NCI-H774 (cell line): ENCODE results near the gene FADD.

ENCODE experiments used
- DNase-seq: peaks from one replicate; lab custom pipeline; 2025; lab: John Stamatoyannopoulos, UW

The FADD gene

DNA sequence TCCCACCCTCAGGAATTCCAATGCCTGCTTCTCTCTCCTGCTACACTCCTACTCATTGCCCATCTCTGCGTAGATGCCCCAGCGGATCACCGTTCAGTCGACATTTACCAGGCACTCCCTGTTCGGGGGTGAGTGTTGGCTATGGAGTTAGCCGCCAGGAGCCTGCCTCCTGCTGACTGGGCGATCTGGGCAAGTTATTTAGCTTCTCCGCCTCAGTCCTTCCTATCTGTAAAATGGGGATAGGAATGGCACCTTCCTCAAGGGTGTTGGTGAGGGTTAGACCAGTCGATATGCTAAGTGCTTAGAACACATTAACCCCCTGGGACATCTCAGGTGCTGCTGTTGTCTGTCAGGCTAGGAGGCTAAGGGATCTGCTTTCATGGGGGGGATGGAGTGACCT, 30.9 kb downstream of the FADD start:
- DNase-seq, result no peak

DNA sequence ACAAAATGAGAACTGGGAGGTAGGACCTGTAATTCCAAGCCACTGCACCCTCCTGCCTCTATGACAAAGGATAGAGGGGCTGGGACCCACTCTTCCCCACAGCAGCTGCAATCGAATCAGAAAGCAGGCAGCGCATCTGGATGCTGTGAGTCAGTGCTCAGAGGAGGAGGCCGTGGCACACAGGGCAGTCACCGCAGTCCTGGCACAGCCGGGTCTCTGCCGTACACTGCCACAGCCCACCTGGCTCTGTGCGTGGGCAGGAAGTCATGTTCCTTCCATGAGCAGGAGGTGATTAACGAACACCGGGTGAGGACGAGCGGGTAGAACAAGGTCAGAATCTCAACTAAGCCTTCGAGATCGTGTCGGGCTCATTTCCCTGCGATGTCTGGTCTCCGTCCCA, 37.2 kb downstream of the FADD start:
- no peak for DNase-seq

- DNase-seq, result no peak
These were observed 38.6 kb downstream of the FADD start for GRCh38 chr11:70241709-70242108.

DNA sequence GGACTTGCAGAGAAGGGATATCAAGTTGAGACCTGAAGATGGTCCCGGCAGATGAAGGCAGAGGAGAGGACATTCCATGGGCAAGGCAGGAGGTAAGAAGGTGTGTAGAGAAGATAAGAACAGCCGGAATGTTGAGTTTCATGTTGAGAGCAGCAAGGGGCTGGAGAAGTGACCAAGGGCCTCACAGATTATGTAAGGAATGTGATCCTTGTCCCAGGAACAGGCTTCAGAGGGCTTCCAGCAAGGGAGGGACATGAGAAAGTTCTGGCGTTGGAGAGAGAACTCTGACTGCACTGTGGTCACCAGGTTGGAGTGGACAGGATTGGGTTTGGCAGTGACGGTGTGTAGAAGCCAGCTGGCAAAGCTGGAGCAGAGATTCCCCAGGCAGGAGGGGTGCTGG, 39.8 kb downstream of the FADD start:
- no peak for DNase-seq

GRCh38 chr11:70243912-70244652, 41.0 kb downstream of the FADD start:
- DNase-seq, result no peak

- DNase-seq, result no peak
These were observed 41.6 kb downstream of the FADD start for GRCh38 chr11:70244698-70245097.

- DNase-seq, result no peak
These were observed 43.1 kb downstream of the FADD start for GRCh38 chr11:70246196-70246595.

- DNase-seq, result no peak
These were observed 44.1 kb downstream of the FADD start for GRCh38 chr11:70247042-70247709.

DNA sequence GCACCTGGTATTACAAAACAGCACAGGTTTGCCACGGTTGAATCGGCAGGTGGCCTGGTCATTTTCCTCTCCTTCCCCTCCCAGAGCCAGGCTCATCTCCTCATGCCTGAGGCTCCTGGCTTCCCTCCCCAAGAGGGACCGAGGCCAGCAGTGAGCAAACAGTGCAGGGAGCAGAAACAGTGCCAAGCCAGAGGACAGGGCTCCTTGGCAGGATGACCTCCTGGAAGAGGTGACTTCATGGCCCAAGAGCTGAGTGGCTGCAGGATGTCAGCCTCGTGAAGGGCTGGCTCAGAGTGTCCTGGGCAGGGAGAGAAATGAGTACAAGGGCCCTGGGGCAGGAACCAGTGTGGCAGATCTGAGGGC, 44.6 kb downstream of the FADD start:
- DNase-seq, result no peak

GRCh38 chr11:70250876-70251658, 48.0 kb downstream of the FADD start:
- DNase-seq, result no peak

DNA sequence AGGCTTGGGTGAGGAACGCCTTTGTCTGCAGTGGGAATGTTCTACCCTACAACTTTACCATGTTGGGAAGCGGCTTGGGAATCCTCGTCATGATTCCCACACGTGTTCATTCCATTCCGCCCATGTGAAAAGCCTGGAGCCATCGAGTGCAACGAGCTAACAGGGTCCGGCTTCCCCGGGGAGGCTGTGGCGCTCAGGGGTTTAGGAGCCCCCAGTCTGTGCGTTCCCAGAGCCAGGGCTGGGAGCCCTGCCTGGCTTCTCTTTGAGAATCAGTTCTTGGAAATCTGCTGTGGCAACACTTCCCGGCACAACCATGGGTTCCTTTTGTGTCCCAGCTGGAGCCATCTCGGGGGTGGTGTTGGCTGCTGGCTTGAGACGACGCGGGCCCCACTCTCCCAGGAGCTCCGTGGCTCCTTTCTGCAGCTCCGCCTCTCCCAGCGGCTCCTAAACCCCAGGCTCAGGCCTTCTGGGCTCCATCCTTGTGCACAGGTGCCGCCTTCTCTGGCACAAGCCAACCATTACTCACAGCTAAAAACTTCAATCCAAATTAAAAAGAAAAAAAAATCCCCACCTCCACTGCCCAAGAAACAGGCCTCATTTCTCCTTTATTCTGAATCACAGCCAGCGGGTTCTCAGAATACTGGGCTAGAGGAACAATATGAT, 48.7 kb downstream of the FADD start:
- DNase-seq, result no peak

GRCh38 chr11:70252844-70253243, 49.7 kb downstream of the FADD start:
- DNase-seq, result no peak

- DNase-seq, result no peak
These were observed 52.5 kb downstream of the FADD start for GRCh38 chr11:70255477-70256116.
